HepG2 (cell line): Measurements from ENCODE around the gene TECPR1. TPM values are rescaled to one million over a fixed set of nuclear protein-coding genes. Genes with fewer than 3 reads are reported as not detected.

ENCODE experiments used
- FOXJ3 ChIP-seq: sonication (generic); formaldehyde crosslinking; IDR thresholded peaks from 2 replicates; pipeline ENCODE4 v1.4.0; 2020; ENCODE audit warnings: missing genetic modification reagents, mild to moderate bottlenecking, borderline replicate concordance
- HOXA5 ChIP-seq: sonication (generic); formaldehyde crosslinking; IDR thresholded peaks from 2 replicates; pipeline ENCODE4 v1.4.0; 2020; ENCODE audit warnings: missing genetic modification reagents
- IKZF1 ChIP-seq: fragments of 450-650 bp; IDR thresholded peaks from 2 replicates; pipeline ENCODE4 v1.7.1; 2016
- KDM5A ChIP-seq: fragments of 200-600 bp; sonication (generic); IDR thresholded peaks from 2 replicates; pipeline ENCODE4 v1.7.0; 2018; ENCODE audit warnings: antibody characterized with exemption, mild to moderate bottlenecking, low read length, borderline replicate concordance
- NFAT5 ChIP-seq: sonication (generic); formaldehyde crosslinking; IDR thresholded peaks from 2 replicates; pipeline ENCODE4 v1.4.0; 2020; ENCODE audit warnings: missing genetic modification reagents
- NONO ChIP-seq, 2 experiments: fragments of 450-650 bp in 1 of 2; sonication (generic) in 1 of 2; formaldehyde crosslinking in 1 of 2; IDR thresholded peaks in 1 of 2; conservative IDR thresholded peaks in 1 of 2; 2 replicates each; pipeline versions ENCODE4 v1.6.1 to v1.8.0; 2017 to 2022; ENCODE audit warnings: mild to moderate bottlenecking in 1 of 2, missing genetic modification reagents in 1 of 2, moderate library complexity in 1 of 2
- PATZ1 ChIP-seq: sonication (generic); formaldehyde crosslinking; IDR thresholded peaks from 2 replicates; pipeline ENCODE4 v1.4.0; 2020; ENCODE audit warnings: missing genetic modification reagents
- SIN3B ChIP-seq: fragments of 150-350 bp; IDR thresholded peaks from 2 replicates; pipeline ENCODE4 v1.6.1; 2014; ENCODE audit warnings: low read length
- SP1 ChIP-seq, 2 experiments: fragments of 450-650 bp in 1 of 2; sonication (generic) in 1 of 2; formaldehyde crosslinking in 1 of 2; IDR thresholded peaks; 2 replicates each; pipeline versions ENCODE4 v1.4.0 to v1.6.1; 2016 to 2020; ENCODE audit warnings: missing genetic modification reagents in 1 of 2
- ZFP41 ChIP-seq: sonication (generic); formaldehyde crosslinking; IDR thresholded peaks from 2 replicates; pipeline ENCODE4 v1.4.0; 2020; ENCODE audit warnings: mild to moderate bottlenecking, missing genetic modification reagents, borderline replicate concordance
- ZMYM2 ChIP-seq: sonication (generic); formaldehyde crosslinking; IDR thresholded peaks from 2 replicates; pipeline ENCODE4 v1.8.0; 2022; ENCODE audit warnings: mild to moderate bottlenecking, missing genetic modification reagents
- ZNF281 ChIP-seq: sonication (generic); formaldehyde crosslinking; IDR thresholded peaks from 2 replicates; pipeline ENCODE4 v1.4.0; 2020; ENCODE audit warnings: missing genetic modification reagents, borderline replicate concordance
- ZNF414 ChIP-seq: sonication (generic); formaldehyde crosslinking; IDR thresholded peaks from 2 replicates; pipeline ENCODE4 v1.5.0; 2020; ENCODE audit warnings: missing genetic modification reagents
- ZNF572 ChIP-seq: sonication (generic); formaldehyde crosslinking; IDR thresholded peaks from 2 replicates; pipeline ENCODE4 v1.5.1; 2020; ENCODE audit warnings: mild to moderate bottlenecking, missing genetic modification reagents
- ZNF652 ChIP-seq: IDR thresholded peaks from 2 replicates; pipeline ENCODE4 v1.6.1; 2016; ENCODE audit warnings: low read depth, borderline replicate concordance
- ZNF780A ChIP-seq: sonication (generic); formaldehyde crosslinking; IDR thresholded peaks from 2 replicates; pipeline ENCODE4 v1.8.0; 2022; ENCODE audit warnings: mild to moderate bottlenecking, missing genetic modification reagents, moderate library complexity
- polyA plus RNA-seq, 8 experiments: library from polyadenylated mRNA; depleted of rRNA in 3 of 8; stranded (reverse) in 7 of 8; unstranded in 1 of 8; fragments of >200 nt; fragmentation: Illumina TruSeq in 4 of 8; extraction: Trizol in 4 of 8; gene quantifications; 2 replicates each; pipeline versions ENCODE4 v1.2.1 to v1.2.3, GENCODE V29; 2011 to 2016; ENCODE audit warnings: low read depth in 4 of 8, missing spikeins in 1 of 8, mixed read lengths in 1 of 8; ENCODE audit not compliant: insufficient read depth in 1 of 8
- total RNA-seq, 5 experiments: library from RNA; depleted of rRNA; stranded (reverse); fragments of >200 nt; fragmentation: Illumina TruSeq; extraction: Trizol; gene quantifications; 2 replicates each; pipeline ENCODE4 v1.2.3, GENCODE V29; 2016; ENCODE audit warnings: low read depth in 1 of 5

TECPR1 gene
- total and polyA plus RNA-seq, 2 of the 13 experiments (the other 11 are each of a cell fraction or from before 2014, with no cell fraction given): 2.3 to 6.3 TPM

- TF ChIP-seq NFAT5 (CRISPR knock-in tag): no peak
- TF ChIP-seq ZMYM2: no peak
- no peak; the same call in 1 of the 2 replicates for TF ChIP-seq ZNF281
- TF ChIP-seq PATZ1 (CRISPR knock-in tag): peak; percentile 64
- TF ChIP-seq IKZF1: no peak
- TF ChIP-seq ZNF414 (CRISPR knock-in tag): 0 out of 2 replicates have a peak, but pooled peaks have one; percentile 87
- no peak; the same call in 1 of the 2 replicates for TF ChIP-seq SIN3B
- no peak for TF ChIP-seq ZNF572
- TF ChIP-seq SP1 (IDR thresholded peaks at IDR 0.05): peak; percentile 56; the same call in 1 of the 2 replicates
- peak; percentile 97 for TF ChIP-seq SP1 (CRISPR knock-in tag; IDR thresholded peaks at IDR 0.05)
- peak; percentile 75; the same call in 1 of the 2 replicates for TF ChIP-seq KDM5A
- TF ChIP-seq ZNF780A: no peak
- no peak for TF ChIP-seq ZNF652 (CRISPR knock-in tag)
- TF ChIP-seq FOXJ3: no peak
- TF ChIP-seq NONO (IDR thresholded peaks at IDR 0.05): no peak
- TF ChIP-seq NONO (CRISPR knock-in tag; conservative IDR thresholded peaks at IDR 0.05): peak; percentile 54; the same call in 1 of the 2 replicates
- TF ChIP-seq ZFP41: no peak
- TF ChIP-seq HOXA5 (CRISPR knock-in tag): no peak; the same call in 1 of the 2 replicates
Measured at GRCh38 chr7:98251601-98252424, at the start of gene TECPR1 (continued).
